NCI-H345 treated with DMSO at 0.1 percent for 48 hours (cell line): ENCODE results near the gene SYNGR3.
"Not testable (repeated sequence)": the region's sequence is repeated elsewhere in the genome, so short reads cannot be mapped to it uniquely, and the experiment has no call there.

Experiments
- DNase-seq: peaks from one replicate; lab custom pipeline; 2025; ENCODE audit not compliant: unreplicated experiment; lab: John Stamatoyannopoulos, UW

Gene SYNGR3

DNA sequence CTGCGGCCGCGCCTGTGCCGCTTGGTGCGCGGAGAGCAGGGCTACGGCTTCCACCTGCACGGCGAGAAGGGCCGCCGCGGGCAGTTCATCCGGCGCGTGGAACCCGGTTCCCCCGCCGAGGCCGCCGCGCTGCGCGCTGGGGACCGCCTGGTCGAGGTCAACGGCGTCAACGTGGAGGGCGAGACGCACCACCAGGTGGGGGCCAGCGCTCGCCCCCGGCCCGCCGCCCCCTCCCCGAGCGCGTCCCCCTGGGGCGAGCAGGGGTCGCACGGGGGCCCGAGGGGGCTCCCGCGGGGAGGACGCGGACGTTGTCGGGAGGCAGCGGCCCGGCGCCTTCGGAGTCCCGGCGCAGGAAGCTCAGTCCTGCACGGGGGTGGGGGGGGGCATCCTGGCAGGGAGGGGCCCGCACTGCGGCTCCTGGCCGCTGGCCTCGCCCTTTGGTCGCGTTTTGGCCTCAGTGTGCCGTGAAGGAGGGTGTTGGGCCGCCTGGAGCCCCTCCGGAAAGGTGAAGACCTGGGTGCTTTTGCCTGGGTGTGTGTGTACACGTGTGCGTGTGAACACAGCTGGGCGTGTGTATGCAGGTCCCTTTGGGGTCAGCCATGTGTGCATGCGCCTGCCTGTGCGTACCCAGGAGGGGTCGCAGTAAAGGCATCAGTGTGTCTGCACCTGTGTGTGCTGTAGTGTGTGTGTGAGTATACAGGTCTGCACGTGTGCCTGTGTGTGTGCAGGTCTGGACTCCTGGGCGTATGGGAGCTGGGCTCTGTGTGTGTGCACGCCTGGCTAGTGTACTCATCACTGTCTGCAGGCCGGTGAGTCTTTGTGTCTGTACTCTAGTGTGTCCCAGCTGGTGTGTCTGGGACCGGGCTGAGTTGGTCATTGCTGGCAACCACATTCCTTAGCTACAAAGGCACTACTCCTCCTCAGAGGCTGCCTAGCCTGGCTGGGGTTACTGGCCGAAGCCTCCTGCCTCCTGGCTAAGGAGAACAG lies 37.5 kb downstream of the SYNGR3 start:
- DNase-seq: no peak

DNA sequence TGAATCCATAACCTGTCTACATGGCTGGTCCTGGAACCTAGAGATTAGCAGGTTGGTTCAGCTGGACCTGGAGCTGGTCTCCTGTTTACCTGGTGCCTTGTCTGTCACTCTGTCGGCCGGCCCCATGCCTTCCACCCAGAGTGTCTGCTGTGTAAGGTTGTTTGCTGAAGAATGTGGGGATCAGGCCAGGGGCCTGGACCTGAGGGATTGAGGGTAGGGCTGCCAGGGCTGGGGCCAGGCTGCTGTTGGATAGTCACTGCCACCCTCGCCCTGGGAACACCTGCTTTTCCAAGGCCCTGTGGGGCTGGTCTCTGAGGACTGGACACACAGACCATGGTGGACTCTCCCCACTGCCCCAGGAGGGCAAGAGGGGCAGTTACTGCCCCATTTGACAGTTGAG lies 38.4 kb downstream of the SYNGR3 start:
- no peak for DNase-seq

DNA sequence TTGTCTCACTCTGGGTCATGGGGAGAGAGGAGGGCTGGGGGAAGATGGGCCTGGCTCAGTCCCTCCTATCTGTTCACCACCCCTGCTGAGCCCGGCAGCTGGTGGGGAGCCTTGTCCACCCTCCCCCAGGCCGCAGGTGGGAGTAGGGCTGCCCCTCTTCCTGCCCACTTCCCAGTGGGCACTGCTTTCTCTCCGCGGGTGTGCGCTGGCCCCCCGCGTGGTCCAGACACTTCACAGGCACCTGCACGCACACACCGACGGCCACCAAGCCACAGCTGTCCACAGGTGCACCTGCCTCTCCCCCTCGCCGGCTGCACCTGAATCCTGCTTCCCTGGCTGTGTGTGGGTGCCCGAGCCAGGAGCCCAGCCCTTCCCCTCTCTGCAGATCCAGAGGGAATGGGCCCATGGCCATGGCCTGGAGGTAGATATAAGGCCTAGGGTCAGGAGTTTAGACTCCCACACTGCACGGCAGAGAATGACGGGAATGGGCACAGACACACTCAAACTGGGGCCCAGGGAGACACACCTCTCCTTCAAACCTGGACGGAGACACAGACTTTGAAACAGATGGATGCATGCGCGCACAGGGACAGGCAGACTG lies 39.0 kb downstream of the SYNGR3 start:
- peak; percentile 54 for DNase-seq

DNA sequence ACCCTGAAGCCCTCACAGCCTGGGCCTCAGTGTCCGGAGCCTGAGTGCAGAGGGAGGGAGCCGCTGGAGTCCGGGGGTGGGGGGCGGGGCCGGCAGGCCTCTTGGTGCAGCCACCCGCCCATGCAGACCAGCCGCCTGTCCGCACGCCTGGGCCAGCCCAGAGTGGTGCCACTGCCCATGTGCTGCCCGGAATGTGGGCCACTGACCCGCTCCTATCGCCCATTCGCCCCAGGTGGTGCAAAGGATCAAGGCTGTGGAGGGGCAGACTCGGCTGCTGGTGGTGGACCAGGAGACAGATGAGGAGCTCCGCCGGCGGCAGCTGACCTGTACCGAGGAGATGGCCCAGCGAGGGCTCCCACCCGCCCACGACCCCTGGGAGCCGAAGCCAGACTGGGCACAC lies 39.6 kb downstream of the SYNGR3 start:
- DNase-seq: no peak

DNA sequence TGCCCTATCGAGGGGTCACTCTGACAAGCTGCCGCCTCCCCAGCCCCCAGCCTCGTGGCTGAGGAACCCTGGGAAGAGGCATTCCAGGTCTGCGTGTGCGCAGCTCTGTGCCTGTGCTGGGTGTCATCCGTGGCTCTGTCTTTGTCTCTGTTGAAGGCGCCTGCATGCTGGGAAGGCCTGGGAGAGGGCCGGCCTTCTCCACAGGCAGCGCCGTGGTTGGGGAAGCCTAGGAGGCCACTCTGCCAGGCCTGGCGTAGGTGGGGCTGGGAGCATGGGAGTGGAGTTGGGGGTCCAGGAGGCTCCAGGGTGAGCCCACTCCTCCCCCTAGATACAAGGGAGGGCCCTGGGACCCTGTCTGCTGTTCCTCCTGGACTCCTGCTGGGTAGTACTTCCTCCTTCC lies 40.3 kb downstream of the SYNGR3 start:
- DNase-seq: no peak

DNA sequence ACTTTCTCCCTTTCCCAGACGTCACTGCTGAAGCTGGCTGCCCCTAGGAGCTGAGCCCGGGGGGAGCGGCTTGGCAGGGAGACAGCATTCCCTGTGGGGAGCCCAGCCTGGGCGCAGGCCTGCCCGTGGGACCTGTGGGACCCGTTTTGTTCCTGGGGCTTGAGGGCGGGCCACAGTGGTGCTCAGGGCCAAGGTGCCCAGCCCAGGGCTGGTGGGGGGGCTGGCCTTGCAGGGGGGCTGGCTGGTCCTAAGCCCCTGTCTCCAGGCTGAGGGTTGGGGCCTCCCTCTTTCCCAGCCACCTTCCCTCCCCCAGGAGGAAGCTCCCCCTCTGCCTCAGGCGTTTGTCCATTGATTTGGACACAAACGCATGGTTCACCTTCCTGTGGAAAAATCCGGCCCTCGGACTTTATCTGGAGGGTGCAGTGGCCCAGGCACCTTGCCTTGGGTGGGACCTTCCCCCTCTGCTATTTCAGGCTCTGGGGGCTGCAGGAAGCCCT lies 41.4 kb downstream of the SYNGR3 start:
- DNase-seq: no peak

DNA sequence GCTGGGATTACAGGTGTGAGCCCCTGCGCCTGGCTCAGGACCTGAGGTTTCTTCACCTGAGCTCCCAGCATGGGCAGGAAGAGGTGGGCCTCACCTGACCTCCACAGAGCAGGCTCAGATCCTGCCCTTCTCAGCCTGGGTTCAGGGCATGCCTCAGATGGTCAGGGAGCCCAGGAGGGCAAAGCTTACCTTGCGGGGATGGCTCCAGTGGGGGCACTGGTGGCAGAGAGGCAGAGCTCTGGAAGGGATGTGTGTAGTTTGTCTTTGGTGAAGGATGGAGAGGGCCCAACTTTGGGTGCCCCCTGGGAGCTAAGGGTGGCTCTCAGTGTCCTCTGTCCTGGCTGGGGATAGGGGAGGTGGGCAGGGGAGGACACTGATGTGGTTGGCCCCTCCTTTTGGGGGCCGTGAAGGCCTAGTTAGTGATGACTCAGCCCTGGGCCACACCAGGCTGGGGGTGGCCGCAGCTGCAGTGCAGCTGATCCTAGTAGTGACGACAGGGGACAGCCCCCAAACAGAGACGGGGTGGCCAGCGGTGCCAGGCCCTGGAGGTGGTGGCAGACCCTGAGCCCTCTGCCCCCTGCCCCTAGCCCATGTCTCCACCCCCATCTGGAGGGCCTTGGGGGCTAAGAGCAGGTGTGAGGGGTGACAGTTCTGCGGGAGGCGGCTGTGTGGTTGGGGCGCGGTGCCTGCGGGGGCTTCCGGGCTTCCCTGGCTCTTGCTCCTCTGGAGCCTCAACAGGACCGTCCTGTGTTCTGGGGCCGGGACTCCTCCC lies 42.7 kb downstream of the SYNGR3 start:
- DNase-seq: no peak

DNA sequence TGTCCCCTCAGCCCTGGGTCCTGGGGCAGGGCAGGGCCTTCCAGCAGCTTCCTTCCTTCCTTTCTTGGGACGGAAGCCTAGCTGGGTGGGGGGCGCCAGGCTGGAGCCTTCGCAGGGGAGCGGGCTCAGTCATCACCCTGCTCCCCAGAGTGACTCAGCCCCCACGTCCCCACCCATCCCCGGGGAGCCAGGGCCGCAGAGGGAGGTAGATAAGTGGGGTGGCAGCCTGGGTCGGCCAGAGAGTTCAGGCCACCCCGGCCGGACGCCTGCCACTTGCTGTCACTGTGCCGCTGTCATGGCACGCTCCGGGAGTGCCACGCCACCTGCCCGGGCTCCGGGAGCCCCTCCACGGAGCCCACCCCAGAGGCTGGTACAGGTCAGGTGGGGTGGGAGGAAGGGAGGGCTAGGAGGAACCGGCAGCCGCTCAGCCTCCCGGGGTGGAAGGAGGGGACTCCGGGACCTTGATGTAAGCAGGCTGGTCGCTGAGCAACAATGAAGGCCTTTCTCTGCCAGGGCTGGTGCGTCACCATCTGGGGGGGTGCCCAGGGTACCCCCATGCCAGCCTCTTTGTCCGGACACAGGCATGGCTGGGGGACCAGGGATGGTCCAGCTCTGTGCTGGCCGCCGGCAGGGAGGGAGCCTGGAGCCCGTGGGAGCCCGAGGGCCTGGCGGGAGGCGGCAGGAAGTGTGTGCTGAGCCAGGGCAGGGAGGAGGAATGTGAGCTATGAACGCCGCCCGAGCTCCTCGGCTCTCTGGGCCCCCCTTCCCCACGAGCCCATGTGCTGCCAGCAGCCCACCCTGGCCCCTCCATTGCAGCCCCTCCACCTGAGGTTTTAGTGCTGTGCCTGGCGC lies 43.5 kb downstream of the SYNGR3 start:
- no peak for DNase-seq

DNA sequence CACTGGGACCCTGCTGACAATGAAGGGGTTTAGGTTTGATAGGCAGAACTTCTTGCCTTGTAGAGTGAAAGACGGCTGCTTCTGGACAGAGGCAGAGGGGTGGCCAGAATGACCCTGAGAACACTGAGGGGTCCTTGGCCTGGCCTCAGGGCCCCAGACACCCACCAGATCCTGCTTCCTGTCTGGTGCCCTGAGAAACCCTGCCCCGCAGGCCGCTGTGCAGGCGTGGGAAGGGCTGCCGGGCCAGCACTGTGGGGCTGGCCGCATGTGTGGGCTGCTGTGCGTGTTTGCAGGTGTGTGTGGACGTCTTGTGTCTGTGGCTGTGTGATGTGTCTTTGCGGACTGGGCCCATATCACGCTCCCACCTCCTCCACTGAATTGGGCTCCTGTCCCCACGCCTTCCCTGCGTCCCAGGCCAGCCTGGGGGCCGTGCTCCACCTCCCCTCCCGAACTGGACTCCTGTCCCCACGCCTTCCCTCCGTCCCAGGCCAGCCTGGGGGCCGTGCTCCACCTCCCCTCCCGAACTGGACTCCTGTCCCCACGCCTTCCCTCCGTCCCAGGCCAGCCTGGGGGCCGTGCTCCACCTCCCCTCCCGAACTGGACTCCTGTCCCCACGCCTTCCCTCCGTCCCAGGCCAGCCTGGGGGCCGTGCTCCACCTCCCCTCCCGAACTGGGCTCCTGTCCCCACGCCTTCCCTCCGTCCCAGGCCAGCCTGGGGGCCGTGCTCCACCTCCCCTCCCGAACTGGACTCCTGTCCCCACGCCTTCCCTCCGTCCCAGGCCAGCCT lies 44.3 kb downstream of the SYNGR3 start:
- DNase-seq: not testable (repeated sequence)

DNA sequence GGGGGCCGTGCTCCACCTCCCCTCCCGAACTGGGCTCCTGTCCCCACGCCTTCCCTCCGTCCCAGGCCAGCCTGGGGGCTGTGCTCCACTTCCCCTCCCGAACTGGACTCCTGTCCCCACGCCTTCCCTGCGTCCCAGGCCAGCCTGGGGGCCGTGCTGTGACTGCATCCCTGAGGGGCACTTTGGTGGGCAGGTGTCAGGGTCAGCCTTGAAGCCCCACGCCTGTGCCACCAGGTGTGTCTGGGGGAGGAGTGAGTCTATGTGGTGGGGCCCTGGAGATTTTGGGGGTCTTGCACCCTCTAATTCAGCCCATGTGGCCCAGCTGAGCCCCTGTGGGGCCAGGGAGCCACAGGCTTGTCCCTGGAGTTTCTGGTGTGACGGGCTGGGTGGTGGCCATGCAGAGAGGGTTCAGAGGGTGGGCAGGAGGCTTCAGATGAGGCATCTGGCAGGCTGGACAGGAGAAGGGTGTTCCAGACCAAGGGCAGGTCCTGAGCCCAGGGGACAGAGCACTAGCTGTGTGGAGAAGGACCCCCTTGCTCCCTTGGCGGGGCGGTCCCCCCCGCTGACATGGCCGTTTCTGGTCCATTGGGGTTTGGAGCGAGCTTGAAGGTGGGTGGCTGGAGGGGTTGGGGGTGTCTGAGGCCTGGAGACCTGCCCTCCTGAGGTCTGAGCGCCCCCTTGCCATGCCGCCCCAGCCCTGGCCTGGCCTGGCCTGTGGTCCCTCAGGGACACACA lies 45.1 kb downstream of the SYNGR3 start:
- DNase-seq: no peak

DNA sequence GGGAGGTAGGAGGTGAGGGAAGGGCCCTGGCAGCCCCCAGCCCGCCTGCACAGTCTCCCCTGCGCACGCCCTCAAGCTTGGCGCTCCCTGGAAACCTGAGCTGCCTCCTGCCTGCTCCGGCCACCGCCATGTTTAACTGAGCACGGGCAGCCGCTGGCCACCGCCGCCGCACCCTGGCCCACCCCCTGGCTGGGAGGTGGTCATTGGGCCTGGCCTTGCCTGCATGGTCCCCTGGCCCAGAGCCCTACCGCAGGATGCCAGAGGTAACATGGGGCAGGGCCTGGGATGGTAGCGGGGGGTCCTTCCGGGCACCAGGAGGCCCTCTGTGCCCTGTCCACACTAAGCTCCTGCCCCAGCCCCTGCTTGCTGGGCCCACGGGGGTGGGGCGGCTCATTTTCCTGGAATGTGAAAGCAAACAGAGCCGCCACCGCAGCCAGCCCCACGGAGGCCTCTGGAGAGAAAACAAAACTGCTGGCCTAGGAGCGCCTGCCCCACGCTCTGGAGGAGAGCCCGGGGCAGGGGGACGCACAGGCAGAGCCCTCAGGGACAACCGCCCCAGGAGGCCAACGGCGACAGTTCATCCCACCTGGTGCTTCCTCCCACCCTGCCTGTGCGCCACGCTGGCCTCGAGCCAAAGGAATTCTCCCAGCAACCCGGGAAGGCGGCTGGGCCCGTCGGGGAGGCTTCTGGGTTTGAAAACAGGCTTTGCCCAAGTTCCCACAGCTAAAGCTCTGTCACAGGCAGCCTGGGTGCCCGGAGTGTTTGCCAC lies 45.8 kb downstream of the SYNGR3 start:
- DNase-seq: peak; percentile 84

DNA sequence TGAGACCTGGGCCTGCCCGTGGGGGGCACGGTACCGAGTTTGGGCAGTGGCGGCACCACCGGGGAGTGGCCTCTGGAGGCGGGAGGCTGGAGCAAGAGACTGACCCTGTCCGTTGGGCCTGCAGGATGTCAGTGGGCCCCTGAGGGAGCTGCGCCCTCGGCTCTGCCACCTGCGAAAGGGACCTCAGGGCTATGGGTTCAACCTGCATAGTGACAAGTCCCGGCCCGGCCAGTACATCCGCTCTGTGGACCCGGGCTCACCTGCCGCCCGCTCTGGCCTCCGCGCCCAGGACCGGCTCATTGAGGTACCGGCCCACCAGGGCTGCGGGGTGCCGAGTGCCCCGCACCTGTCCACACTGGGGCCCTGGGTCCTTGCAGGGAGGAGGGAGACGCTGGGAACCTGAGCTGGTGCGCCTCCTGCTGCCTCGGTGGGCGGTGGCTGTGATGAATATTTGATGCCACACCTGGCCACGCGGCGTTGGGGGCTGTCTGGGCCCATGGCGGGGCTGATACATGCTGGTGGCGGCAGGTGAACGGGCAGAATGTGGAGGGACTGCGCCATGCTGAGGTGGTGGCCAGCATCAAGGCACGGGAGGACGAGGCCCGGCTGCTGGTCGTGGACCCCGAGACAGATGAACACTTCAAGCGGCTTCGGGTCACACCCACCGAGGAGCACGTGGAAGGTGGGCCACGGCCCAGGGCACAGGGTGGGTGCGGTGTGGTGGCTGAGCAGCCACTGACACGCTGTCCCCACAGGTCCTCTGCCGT lies 46.6 kb downstream of the SYNGR3 start:
- DNase-seq: no peak

DNA sequence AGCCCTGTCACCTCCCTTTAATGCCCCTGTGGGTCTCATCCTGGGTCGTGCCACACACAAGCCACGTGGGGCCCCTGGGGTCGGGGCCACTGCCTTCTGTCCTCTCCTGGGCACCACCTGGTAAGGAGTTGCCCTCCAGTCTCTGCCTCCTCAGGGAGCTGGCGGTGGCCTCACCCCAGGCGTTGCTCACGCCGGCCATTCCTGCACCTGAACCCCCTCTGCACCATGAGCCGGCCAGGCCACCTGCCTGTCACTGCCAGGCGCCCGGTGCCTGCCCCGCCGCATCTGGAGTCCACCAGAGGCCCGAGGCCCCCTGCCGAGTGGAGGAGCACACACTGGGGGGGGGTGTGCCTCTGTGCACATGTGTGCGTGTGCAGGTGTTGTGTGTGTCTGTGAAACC lies 47.3 kb downstream of the SYNGR3 start:
- DNase-seq: no peak

DNA sequence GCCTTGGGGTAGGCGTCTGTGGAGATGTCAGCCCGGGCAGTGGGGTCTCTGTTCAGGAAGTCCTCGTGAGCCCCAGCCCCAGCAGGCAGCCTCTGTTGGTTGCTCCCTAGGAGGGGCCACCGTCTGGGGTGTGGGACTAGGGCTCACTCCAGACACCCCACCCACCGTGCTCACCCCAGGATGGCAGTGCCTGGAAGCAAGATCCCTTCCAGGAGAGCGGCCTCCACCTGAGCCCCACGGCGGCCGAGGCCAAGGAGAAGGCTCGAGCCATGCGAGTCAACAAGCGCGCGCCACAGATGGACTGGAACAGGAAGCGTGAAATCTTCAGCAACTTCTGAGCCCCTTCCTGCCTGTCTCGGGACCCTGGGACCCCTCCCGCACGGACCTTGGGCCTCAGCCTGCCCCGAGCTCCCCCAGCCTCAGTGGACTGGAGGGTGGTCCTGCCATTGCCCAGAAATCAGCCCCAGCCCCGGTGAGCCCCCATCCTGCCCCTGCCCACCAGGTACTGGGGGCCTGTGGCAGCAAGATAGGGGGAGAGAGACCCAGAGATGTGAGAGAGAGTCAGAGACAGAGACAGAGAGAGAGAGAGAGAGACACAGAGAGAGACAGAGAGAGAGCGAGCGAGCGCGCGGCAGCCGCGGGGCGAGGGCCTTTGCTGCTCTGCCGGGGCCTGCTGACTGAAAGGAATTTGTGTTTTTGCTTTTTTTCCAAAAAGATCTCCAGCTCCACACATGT lies 48.0 kb downstream of the SYNGR3 start:
- no peak for DNase-seq

DNA sequence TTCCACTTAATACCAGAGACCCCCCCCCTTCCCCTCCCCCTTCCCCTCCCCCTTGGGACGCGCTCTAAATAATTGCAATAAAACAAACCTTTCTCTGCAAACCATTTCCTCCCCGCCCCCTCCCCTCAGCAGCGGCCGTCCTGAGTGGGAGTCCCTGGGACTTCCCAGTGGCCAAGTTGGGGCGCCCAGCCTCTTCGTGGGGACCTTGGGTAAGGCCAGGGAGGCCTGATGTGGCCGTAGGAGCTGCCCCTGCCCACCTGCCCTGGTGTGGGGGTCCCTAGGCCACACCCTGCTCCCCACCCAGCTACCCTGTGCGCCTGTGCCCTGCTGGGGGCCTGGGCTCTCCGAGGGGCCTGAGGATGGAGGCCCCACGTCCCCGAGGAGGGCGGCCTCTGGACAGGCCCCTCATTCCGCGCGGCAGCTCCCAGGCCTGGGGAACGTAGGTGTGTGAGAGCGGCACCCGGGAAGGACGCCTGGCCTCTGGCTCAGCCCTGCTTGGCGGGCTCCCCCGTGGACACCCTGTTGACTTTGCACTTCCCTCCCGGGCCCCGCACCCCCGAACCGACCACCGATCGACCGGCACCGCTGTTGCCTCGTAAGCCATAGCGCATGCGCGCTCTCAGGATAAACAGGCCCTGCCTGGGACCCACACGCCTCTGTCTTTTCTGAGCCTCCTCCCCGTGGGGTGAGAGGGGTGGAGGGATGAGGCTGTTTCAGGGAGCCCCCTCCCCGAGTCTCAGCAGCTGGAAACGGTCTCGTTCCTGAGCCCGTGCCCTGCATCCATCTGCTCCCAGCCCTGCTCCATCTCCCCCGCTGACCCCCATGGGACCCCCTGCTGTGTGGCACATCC lies 48.8 kb downstream of the SYNGR3 start:
- no peak for DNase-seq
